Measurements from ENCODE around the gene SCN2B. TPM values are rescaled to one million over a fixed set of nuclear protein-coding genes. Genes with fewer than 3 reads are reported as not detected.

The SCN2B gene
- total and polyA plus RNA-seq, 2 of the 4 experiments (the other 2 are of a cell fraction) = under 0.01 to 0.05 TPM

- no TSS peak for BruUV-seq (replicated peaks)
- Histone ChIP-seq H3K27me3 (ENCODE audit: control insufficient read depth, insufficient read depth, low read length) (peaks cover 76% of the 10 kb centered on the region), H4K8ac (ENCODE audit: low read depth in 2 of 2, low read length in 2 of 2) (no peak within 1 kb of the TSS), H4K91ac (ENCODE audit: insufficient read depth, low read depth, low read length) (no peak within 1 kb of the TSS), H3K4ac (ENCODE audit: low read depth, low read length) (no peak within 1 kb of the TSS), H3K18ac (ENCODE audit: low read depth, low read length) (no peak within 1 kb of the TSS), H3K4me2 (ENCODE audit: low read depth, low read length) (peak within 1 kb of the TSS; percentile 93), H3K27ac (ENCODE audit: insufficient read depth, low read length) (no peak within 1 kb of the TSS), H3K36me3 (ENCODE audit: control insufficient read depth, insufficient read depth, low read length) (no peaks in the 10 kb centered on the region), H3K9me3 (ENCODE audit: control insufficient read depth, insufficient read depth, low read length) (no peaks in the 10 kb centered on the region), H4K5ac (ENCODE audit: low read depth, low read length) (no peak within 1 kb of the TSS), H3K4me1 (ENCODE audit: control insufficient read depth, insufficient read depth, low read length) (no peaks in the 10 kb centered on the region; the same call in 1 of the 2 replicates), H2BK15ac (ENCODE audit: low read depth, low read length) (no peak within 1 kb of the TSS), H2AFZ (replicated peaks; ENCODE audit: low read length, poor library complexity) (peak within 1 kb of the TSS; percentile 78), H4K20me1 (ENCODE audit: insufficient read depth, low read length) (no peaks in the 10 kb centered on the region), H3K9ac (ENCODE audit: low read depth, low read length) (peak within 1 kb of the TSS; percentile 12; the same call in 1 of the 2 replicates), H3K9me1 (ENCODE audit: insufficient read depth, low read length) (no peaks in the 10 kb centered on the region), H2AK9ac (replicated peaks; ENCODE audit: low read depth, low read length, poor library complexity) (peak within 1 kb of the TSS; percentile 31), H3K79me1 (ENCODE audit: low read depth in 1 of 2, low read length in 2 of 2) (no peaks in the 10 kb centered on the region), H2BK120ac (ENCODE audit: low read depth, low read length) (no peak within 1 kb of the TSS), H3K14ac (replicated peaks; ENCODE audit: low read depth, low read length) (no peak within 1 kb of the TSS), H3K56ac (ENCODE audit: extremely low read depth, insufficient read depth, low read length) (no peak within 1 kb of the TSS), H3K4me3 (ENCODE audit: insufficient read depth, low read depth, low read length) (peak within 1 kb of the TSS; percentile 39), H2BK20ac (ENCODE audit: low read depth, low read length) (no peak within 1 kb of the TSS), H3K23ac (ENCODE audit: low read depth, low read length) (peak within 1 kb of the TSS; percentile 36; the same call in 1 of the 2 replicates), H2AK5ac (ENCODE audit: low read depth, low read length) (no peak within 1 kb of the TSS), H2BK5ac (ENCODE audit: low read depth, low read length, poor library complexity, severe bottlenecking) (no peak within 1 kb of the TSS)
- ATAC-seq (ENCODE audit: low read depth) (peak; percentile 95), DNase-seq (peak; percentile 20)
- 2% methylated on average over 40 of the region's 88 CpGs; no CpG with 5 or more reads in 1 of the 2 experiments for WGBS, 2 experiments (ENCODE audit: extremely low coverage in 2 of 2, insufficient read length in 1 of 2)
- POLR2A ChIA-PET (ENCODE audit: unreplicated experiment) = interaction anchor here (0.6 kb wide), 1 partner anchor 10 kb away, joined by 5 read pairs; no protein-coding TSS in a partner anchor
- intact Hi-C loops (cut with micrococcal nuclease) (no loop called here), dilution Hi-C loops (cut with HindIII; ENCODE audit: low sequenced_read_pairs, unreplicated experiment) (no loop called here), in situ Hi-C loops (cut with MboI; ENCODE audit: low sequenced_read_pairs) (no loop called here)
- CTCF ChIA-PET = no interaction called here
- TF ChIP-seq CEBPB (IDR thresholded peaks at IDR 0.05; ENCODE audit: low read depth, low read length) = no peak
- peak; percentile 48; the same call in 1 of the 2 replicates for TF ChIP-seq MAZ (IDR thresholded peaks at IDR 0.05; ENCODE audit: borderline replicate concordance, low read depth, low read length)
Observed at GRCh38 chr11:118152552-118153471, 23.6 kb downstream of the SCN2B start, which contains the start of gene SCN4B. Gene SCN4B (minus strand): TSS chr11:118152823. CDS start chr11:118152673, 150 bp downstream.

All from IMR-90 (cell line).